Activated T-helper 2 cell treated with anti-CD3 and anti-CD28 coated beads, Interferon-gamma antibody, Interleukin-2, Interleukin-4, amounts not matched to agents 10 μg/mL and 5 μg/mL and 100 μg/mL, durations not matched to agents 14 hours and 24 hours and 36 hours (primary cell): ENCODE data around the gene ACTR6. TPM values are rescaled to one million over a fixed set of nuclear protein-coding genes. Genes with fewer than 3 reads are reported as not detected.
"Not testable (repeated sequence)": the region's sequence is repeated elsewhere in the genome, so short reads cannot be mapped to it uniquely, and the experiment has no call there.

ENCODE experiments used
- DNase-seq: peaks from one replicate; pipeline ENCODE4 v3.0.0; 2021; ENCODE audit warnings: low spot score
- H3K27ac Mint-ChIP-seq: one replicate; pipeline ENCODE4 v1.8.0; 2021; ENCODE audit warnings: mixed read lengths
- H3K27me3 Mint-ChIP-seq: one replicate; pipeline ENCODE4 v1.8.0; 2021; ENCODE audit warnings: low read depth, mixed read lengths
- H3K36me3 Mint-ChIP-seq: one replicate; pipeline ENCODE4 v1.8.0; 2021; ENCODE audit warnings: low read depth, mixed read lengths
- H3K4me1 Mint-ChIP-seq: one replicate; pipeline ENCODE4 v1.8.0; 2021; ENCODE audit warnings: low read depth, mixed read lengths
- H3K4me3 Mint-ChIP-seq: one replicate; pipeline ENCODE4 v1.8.0; 2021; ENCODE audit warnings: low read depth, mild to moderate bottlenecking, moderate library complexity, mixed read lengths
- H3K9me3 Mint-ChIP-seq: one replicate; pipeline ENCODE4 v1.8.0; 2021; ENCODE audit warnings: mixed read lengths
- intact Hi-C: fragments of 100-400 bp; cut with micrococcal nuclease; formaldehyde crosslinking; loops from one replicate; pipeline ENCODE4 v1.15.1; 2023
- total RNA-seq: library from RNA; stranded (reverse); gene quantifications from 2 replicates; pipeline ENCODE4 v1.2.3, GENCODE V29; 2022

ACTR6 gene
- total RNA-seq, 1 donor from 2014 or later: 40.4 TPM

DNA sequence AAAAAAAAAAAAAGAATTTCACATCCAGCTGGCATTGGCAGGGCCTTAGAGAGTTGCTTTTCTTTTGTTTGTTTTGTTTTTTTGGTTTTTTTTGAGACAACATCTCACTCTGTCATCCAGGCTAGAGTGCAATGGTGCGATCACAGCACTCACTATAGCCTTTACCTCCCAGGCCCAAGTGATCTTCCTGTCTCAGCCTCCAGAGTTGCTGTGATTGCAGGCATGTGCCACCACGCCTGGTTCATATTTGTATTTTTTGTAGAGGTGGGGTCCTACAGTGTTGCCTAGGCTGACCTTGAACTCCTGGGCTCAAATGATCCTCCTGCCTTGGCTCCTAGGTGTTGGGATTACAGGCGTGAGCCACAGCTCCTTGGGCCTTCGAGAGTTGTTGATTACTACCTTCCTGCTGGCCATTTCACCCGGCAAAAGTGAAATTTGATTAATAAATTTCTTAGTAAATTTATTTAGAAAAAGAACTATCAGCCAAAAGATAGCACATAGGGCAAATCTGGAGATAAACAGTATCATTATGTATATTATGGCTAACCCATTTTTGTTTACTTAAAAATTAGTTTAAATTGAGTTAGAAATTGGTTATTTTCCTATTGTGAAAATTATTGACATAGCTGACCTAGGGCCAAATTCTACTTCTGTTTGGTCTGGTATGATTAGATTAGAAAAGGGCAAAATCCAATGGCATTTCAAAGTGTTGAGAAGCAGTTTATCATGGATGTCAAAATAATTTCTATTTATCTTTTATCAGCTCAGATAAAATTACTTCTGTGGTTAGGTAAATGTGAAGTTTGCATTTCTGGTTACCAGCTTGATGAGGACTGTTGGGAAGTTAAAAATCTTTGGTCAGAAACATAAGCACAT, 12.6 kb downstream of the ACTR6 start:
- intact Hi-C loops: no loop called here
- no peak for DNase-seq
- peaks cover 41% of the 10 kb centered on the region for H3K36me3 Mint-ChIP-seq
- H3K4me1 Mint-ChIP-seq: peaks cover 2% of the 10 kb centered on the region
- H3K27me3 Mint-ChIP-seq: no peaks in the 10 kb centered on the region
- H3K27ac Mint-ChIP-seq: no peak overlapping the region
- no peaks in the 10 kb centered on the region for H3K9me3 Mint-ChIP-seq
- no peak overlapping the region for H3K4me3 Mint-ChIP-seq

DNA sequence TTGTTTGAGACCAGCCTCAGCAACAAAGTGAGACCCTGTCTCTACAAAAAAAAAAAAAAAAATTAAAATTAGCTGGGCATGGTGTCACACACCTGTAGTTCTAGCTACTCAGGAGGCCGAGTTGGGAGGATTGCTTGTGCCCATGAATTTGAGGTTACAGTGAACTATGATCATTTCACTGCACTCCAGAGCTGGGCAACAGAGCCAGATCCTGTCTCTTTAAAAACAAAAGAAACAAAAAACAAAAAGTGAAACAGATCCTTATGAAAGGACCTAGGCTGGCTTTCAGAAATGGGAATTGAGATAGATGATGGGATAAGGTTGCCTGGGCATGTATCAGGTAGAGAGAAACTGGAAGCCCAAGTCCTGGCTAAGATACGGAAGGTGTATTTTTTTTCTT, 13.9 kb downstream of the ACTR6 start:
- Mint-ChIP-seq H3K27me3 (no peaks in the 10 kb centered on the region), H3K36me3 (peaks cover 40% of the 10 kb centered on the region), H3K4me1 (peaks cover 2% of the 10 kb centered on the region), H3K27ac (no peak overlapping the region), H3K9me3 (no peaks in the 10 kb centered on the region), H3K4me3 (no peak overlapping the region)
- no peak for DNase-seq
- intact Hi-C loops: no loop called here

DNA sequence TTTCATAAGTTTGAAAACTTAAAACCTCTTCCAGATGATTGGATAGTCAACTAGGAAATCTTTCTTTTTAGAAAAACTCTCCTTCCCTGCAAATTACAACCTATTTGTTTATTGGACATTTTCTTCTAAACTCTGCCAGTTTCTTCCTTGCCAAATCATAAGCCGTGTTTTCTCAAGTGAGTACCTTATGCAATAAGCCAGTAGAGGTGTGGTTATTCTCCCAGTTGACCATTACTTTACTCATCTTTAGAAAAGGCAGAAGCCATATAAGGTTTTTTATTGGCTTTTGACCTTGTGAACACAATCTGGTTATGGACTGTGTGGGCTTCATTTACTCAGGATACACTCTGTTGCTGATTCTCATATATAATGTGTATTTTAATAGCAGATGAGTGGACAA, 14.6 kb downstream of the ACTR6 start:
- no peak for DNase-seq
- Mint-ChIP-seq H3K9me3 (no peaks in the 10 kb centered on the region), H3K27me3 (no peaks in the 10 kb centered on the region), H3K27ac (no peak overlapping the region), H3K4me1 (peaks cover 2% of the 10 kb centered on the region), H3K4me3 (no peak overlapping the region), H3K36me3 (peaks cover 41% of the 10 kb centered on the region)
- intact Hi-C loops: no loop called here

DNA sequence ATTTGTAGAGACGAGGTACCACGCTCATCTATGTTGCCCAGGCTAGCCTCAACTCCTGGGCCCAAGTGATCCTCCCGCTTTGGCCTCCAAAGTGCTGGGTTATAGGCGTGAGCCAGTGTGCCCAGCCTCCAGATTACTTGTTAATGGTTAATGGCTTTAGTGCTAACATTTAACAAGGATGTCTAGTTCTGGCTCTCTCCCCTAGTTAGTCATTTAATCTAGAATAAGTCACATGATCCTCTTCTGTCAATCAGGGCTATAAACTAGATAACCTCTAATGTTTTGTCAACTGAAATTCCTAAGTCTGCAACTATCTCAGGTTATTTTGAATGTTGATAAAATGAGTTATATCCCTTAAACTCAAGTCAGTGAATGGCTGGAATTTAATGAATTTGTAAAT, 15.7 kb downstream of the ACTR6 start:
- Mint-ChIP-seq H3K4me1 (peaks cover 2% of the 10 kb centered on the region), H3K4me3 (no peak overlapping the region), H3K9me3 (no peaks in the 10 kb centered on the region), H3K36me3 (peaks cover 40% of the 10 kb centered on the region), H3K27me3 (no peaks in the 10 kb centered on the region), H3K27ac (no peak overlapping the region)
- no peak for DNase-seq
- intact Hi-C loops: no loop called here

DNA sequence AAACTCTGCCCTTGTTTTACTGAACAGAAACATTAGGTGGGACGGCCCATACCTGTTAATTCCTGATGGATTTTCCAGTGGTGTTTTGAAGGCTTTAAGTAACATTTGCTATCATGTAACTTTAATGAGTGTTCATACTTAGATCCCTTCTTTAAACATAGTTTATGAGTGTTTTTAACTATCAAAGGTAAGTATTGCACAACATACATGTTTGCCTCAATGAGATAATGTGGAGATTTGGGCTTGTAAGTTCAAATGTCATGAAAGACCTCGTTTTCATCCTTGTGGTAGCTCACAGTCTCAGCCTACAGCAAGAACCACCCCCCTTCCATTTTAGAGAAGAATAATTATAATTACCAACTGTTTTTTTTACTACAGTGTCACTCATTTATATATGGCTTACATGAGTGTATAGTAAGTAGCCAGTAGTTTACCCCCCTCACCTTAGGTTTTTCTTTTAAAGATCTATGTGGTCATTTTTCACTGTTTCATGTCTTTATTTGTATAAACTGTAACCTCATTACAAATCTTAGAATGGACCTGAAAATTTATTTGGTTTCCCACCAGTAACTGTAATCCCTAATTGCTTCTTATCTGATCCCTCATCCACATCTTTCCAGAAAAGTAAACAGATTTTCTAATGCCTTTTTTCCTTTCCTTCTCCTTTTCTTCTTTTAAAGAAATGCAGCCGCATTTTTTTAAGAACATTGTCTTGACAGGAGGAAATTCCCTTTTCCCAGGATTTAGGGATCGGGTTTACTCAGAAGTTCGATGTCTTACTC, 18.9 kb downstream of the ACTR6 start:
- H3K4me1 Mint-ChIP-seq: peaks cover 2% of the 10 kb centered on the region
- no peaks in the 10 kb centered on the region for H3K9me3 Mint-ChIP-seq
- H3K27me3 Mint-ChIP-seq: no peaks in the 10 kb centered on the region
- no peak overlapping the region for H3K27ac Mint-ChIP-seq
- no peak for DNase-seq
- H3K4me3 Mint-ChIP-seq: no peak overlapping the region
- H3K36me3 Mint-ChIP-seq: peaks cover 43% of the 10 kb centered on the region
- intact Hi-C loops: no loop called here

DNA sequence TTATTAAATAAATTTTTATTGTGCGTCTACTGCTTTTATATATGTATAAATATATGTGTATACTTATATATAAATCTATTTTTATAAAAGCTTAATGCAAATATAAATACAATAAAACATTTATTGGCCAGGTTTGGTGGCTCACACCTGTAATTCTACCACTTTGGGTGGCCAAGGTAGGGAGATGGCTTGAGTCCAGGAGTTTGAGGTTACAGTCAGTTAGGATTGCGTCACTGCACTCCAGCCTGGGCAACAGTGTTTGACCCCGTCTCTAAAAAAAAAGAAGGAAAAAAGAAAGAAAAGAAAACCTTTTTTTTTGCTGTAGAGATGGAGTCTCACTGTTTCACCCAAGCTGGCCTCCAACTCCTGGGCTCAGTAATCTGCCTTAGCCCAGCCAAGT, 20.9 kb downstream of the ACTR6 start:
- Mint-ChIP-seq H3K4me3 (no peak overlapping the region), H3K9me3 (no peaks in the 10 kb centered on the region), H3K4me1 (no peaks in the 10 kb centered on the region), H3K36me3 (peaks cover 31% of the 10 kb centered on the region), H3K27me3 (no peaks in the 10 kb centered on the region), H3K27ac (no peak overlapping the region)
- DNase-seq: no peak
- intact Hi-C loops: no loop called here

DNA sequence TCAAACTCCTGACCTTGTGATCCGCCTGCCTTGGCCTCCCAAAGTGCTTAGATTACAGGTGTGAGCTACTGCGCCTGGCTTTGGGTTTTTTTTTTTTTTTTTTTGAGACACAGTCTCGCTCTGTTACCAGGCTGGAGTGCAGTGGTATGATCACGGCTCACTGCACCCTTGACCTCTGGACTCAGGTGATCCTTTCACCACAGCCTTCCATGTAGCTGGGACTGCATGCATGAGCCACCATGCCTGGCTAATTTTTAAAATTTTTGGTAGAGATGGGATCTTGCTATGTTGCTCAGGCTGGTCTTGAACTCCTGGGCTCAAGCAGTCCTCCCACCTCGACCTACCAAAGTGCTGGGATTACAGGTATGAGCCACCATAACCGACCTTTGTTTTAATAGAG, 21.6 kb downstream of the ACTR6 start:
- H3K27me3 Mint-ChIP-seq, DNase-seq, H3K4me3 Mint-ChIP-seq, H3K4me1 Mint-ChIP-seq, intact Hi-C loops, H3K27ac Mint-ChIP-seq, H3K9me3 Mint-ChIP-seq: not testable (repeated sequence)
- H3K36me3 Mint-ChIP-seq: peaks cover 28% of the 10 kb centered on the region

DNA sequence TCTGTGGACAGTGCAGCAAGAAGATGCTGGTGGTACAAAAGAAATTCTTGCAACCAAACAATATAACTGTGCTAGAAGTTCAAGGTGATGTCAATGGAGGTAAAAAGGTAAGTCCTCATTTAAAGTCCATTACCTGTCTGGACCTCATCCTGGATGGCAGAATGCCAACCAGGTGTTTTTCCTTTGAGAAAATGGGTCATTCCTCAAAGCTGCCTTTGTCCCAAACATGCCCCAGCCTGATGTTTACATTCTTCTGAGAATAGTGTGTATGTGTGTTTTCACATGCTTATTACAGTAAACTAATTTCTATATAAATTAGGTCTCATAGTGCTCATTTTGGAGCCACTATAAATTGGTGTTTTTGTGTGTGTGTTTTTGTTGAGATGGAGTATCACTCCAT, 24.9 kb downstream of the ACTR6 start:
- DNase-seq: no peak
- Mint-ChIP-seq H3K9me3 (no peaks in the 10 kb centered on the region), H3K27me3 (no peaks in the 10 kb centered on the region), H3K36me3 (peaks cover 16% of the 10 kb centered on the region), H3K27ac (no peak overlapping the region), H3K4me1 (no peaks in the 10 kb centered on the region), H3K4me3 (no peak overlapping the region)
- intact Hi-C loops: no loop called here

DNA sequence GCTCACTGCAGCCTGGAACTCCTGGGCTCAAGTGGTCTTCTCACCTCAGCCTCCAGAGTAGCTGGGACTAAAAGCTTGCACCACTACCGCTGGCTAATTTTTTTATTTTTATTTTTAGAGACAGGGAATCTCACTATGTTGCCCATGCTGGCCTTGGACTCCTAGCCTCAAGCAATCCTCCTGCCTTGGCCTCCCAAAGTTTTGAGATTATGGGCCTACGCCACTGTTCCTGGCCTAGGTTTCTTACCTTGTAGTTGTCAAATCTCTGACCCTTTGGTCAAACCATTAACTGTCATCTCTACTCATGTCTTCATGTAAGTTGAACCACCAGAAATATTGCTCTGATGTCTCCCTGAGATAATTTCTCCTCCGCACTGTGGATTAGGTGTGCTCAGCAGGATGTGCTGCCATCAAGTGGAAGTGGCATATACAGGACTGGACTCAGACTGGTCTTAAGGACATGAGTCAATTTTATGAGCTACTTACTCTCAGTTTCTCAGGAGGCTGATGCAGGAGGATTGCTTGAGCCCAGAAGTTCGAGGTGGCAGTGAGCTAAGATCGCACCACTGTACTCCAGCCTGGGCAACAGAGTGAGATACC, 28.5 kb downstream of the ACTR6 start:
- Mint-ChIP-seq H3K27ac (no peak overlapping the region), H3K9me3 (no peaks in the 10 kb centered on the region), H3K36me3 (no peaks in the 10 kb centered on the region), H3K27me3 (no peaks in the 10 kb centered on the region), H3K4me3 (no peak overlapping the region), H3K4me1 (no peaks in the 10 kb centered on the region)
- DNase-seq: no peak
- intact Hi-C loops: no loop called here

DNA sequence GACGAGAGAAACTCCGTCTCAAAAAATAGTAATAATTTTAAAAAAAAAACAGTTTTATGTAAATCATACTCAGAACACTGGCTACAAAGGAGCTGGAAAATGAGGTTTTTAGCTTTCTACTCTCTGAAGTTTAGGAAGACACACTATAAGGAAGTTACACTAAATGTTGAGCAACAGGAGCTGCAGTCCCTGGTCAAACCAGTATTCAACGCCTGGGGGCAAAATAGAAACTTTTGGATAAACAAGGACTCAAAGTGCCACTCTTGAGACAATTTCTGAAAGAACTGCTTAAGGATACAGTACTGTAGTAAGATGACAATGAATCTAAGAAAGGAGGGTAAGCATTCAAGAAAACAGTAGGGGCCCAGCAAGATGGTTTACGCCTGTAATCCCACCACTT, 29.3 kb downstream of the ACTR6 start:
- no peaks in the 10 kb centered on the region for H3K4me1 Mint-ChIP-seq
- H3K27me3 Mint-ChIP-seq: no peaks in the 10 kb centered on the region
- no peak overlapping the region for H3K27ac Mint-ChIP-seq
- H3K4me3 Mint-ChIP-seq: no peak overlapping the region
- H3K36me3 Mint-ChIP-seq: no peaks in the 10 kb centered on the region
- H3K9me3 Mint-ChIP-seq: no peaks in the 10 kb centered on the region
- intact Hi-C loops: loop anchor here (10.0 kb wide), 1 partner anchor 505 kb away; no protein-coding TSS in a partner anchor
- no peak for DNase-seq

DNA sequence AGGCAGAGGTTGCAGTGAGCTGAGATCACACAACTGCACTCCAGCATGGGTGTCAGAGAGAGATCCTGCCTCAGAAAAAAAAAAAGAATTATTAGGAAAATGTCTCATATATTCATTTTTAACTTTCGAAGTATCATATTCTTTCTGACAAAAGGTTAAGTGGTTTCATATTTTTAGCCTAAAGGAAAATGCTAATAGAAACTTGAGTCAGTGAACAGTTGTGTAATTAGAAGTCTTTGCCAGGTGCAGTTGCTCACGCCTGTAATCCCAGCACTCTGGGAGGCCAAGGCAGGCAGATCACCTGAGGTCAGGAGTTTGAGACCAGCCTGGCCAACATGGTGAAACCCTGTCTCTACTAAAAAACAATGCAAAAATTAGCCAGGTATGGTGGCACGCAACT, 31.3 kb downstream of the ACTR6 start:
- intact Hi-C loops: loop anchor here (10.0 kb wide), 1 partner anchor 503 kb away; no protein-coding TSS in a partner anchor
- not testable (repeated sequence) for H3K4me3 Mint-ChIP-seq, H3K27ac Mint-ChIP-seq, H3K27me3 Mint-ChIP-seq, DNase-seq, H3K9me3 Mint-ChIP-seq, H3K4me1 Mint-ChIP-seq, H3K36me3 Mint-ChIP-seq

DNA sequence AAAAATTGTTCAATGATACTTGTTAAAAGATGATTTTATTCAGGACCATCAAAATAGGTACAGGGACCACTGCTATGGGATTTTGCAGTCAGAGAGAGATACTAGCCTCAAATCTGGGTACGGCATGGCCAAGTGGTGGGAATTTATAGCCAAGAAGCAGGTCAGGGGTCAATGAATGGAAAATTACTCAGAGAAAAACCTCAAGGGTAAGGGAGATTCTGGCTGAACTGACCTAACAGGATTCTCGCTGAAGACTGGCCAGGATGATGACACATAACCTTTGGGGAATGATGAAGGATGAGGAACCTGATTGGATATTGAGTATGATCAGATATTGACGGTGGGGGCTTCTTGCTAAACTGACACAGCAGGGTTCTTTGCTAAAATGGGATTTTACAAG, 33.6 kb downstream of the ACTR6 start:
- Mint-ChIP-seq H3K4me3 (no peak overlapping the region), H3K4me1 (no peaks in the 10 kb centered on the region), H3K27me3 (no peaks in the 10 kb centered on the region), H3K36me3 (no peaks in the 10 kb centered on the region), H3K27ac (no peak overlapping the region), H3K9me3 (no peaks in the 10 kb centered on the region)
- intact Hi-C loops: loop anchor here (2.0 to 10.0 kb wide), 3 partner anchors 171 to 501 kb away; no protein-coding TSS in a partner anchor
- DNase-seq: no peak
